HG03045 (cell line): ENCODE data around the gene ABCB8.
"Not testable (repeated sequence)": the region's sequence is repeated elsewhere in the genome, so short reads cannot be mapped to it uniquely, and the experiment has no call there.

Experiments used
- ATAC-seq: cut with Tn5 transposase; IDR thresholded peaks from one replicate; pipeline ENCODE4 v1.9.1; 2021; ENCODE audit warnings: mild to moderate bottlenecking, moderate library complexity; ENCODE audit not compliant: unreplicated experiment

ABCB8 gene

DNA sequence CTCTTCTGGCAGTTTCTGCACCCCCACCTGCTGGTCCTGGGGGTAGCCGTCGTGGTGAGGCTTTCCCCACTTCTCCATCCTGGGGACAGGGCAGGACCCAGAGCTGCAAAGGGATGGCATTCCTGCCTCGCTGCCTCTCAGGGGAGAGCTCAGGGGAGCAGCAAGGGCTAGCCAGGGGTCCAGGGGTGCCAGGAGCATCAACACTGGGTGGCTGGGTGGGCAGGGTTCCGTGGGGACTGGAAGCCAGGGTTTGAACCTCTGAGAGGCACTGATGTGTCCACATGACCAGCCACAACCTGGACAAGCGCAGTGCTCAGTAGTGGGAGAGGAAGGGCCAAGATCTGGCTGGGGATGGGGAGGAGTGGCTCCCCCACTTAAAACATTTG is 5.6 kb downstream of the ABCB8 start:
- ATAC-seq, result no peak

DNA sequence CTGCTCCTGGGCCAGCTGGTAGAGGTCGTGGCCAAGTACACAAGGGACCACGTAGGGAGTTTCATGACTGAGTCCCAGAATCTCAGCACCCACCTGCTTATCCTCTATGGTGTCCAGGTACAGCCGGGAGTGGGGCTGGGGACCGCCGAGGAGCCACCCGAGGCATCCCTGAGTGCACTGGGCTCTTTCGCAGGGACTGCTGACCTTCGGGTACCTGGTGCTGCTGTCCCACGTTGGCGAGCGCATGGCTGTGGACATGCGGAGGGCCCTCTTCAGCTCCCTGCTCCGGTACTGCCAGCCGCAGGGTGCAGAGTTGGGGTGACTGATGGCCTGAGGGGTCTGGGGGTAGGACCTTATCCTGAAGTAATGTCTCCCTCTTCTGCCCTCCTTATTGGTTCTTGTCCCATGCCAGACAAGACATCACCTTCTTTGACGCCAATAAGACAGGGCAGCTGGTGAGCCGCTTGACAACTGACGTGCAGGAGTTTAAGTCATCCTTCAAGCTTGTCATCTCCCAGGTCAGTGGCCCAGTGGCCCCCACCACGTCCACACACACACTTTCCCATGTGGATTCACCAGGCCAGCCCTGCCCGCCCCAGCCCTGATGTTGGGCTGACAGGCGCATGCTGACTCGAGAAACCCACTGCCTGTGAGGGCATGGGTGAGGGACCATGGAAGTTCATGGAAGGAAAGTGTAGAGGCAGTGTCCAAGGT is 6.2 kb downstream of the ABCB8 start:
- ATAC-seq, result no peak

DNA sequence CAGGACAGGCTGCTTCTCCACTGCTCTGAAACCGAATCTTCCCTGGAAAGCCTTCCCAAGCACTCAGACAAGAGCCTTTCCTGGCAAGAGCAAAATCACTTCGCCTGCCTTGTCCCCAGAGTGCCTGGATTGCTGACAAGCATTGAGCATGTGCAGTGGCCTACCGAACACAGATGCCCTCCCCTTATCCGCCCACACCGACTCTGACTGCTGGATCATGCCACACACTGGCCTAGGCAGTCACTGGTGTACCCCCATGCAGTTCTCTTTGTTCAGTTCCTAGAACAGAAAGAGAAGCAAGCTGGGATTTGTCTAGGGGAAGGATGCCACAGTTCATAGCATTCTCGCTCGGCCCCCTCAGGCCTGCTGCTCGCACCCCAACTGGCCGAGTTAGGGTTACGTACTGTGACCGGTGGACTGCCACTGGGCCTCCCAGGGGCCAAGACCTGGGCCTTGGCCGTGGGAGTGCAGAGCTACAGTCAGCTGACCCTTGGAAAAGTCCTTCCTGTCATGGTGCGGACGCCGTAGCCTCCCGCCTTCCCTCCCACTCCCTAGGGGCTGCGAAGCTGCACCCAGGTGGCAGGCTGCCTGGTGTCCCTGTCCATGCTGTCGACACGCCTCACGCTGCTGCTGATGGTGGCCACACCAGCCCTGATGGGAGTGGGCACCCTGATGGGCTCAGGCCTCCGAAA is 6.9 kb downstream of the ABCB8 start:
- no peak for ATAC-seq

DNA sequence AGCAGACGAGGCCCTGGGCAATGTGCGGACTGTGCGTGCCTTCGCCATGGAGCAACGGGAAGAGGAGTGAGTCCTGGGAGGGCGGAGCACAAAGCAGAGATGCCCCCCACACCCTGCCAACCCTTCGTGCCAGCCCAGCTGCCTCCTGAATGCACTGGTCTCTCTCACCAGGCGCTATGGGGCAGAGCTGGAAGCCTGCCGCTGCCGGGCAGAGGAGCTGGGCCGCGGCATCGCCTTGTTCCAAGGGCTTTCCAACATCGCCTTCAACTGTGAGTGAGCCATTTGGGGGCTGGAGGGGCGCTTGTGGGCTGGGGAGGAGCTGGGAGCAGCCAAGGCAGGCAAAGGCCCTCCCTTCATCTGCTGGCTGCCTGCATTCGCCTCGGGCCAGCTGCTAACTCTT is 7.7 kb downstream of the ABCB8 start:
- ATAC-seq, result no peak

DNA sequence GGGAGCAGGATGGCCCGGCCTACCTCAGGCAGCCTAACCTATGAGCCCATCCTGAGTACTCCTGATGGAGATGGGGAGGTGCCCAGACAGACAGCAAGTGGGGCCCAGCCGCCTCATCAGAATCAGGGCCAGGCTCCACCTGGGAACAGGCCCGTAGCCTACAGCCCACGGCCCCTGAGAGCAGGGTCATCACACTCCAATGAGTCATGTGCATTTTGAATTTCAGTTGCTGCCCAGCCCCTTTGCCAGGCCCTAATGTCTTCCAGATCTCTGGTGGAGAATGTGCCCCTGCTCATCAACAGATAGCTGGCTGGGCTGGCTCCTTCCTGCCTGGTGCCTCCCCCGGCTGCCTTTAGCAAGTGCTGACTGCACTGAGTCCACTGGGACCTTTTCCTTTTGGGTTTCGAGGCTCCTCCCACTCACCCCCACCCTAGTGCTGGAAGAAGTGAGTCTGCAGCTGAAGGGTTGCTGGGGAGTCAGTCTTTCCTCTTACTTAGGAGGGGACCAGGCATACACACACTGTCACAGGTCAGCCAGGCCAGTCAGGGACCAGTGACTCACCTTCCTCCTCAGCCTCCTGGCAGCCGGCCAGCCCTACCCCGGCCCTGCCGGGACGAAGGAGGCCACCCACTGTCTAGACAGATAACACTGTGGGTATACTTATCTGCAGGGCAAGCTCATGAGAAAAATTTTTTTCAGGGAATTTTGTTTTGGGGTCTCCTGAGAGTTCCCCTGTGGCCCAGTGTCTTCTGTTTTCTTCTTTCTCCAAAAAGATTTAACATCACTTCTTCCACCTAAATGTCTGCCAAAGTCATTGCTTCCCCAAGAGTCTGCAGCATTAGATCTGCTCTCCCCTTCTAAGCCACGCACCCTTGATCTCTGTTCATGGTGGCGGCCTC is 10.9 kb downstream of the ABCB8 start:
- no peak for ATAC-seq

DNA sequence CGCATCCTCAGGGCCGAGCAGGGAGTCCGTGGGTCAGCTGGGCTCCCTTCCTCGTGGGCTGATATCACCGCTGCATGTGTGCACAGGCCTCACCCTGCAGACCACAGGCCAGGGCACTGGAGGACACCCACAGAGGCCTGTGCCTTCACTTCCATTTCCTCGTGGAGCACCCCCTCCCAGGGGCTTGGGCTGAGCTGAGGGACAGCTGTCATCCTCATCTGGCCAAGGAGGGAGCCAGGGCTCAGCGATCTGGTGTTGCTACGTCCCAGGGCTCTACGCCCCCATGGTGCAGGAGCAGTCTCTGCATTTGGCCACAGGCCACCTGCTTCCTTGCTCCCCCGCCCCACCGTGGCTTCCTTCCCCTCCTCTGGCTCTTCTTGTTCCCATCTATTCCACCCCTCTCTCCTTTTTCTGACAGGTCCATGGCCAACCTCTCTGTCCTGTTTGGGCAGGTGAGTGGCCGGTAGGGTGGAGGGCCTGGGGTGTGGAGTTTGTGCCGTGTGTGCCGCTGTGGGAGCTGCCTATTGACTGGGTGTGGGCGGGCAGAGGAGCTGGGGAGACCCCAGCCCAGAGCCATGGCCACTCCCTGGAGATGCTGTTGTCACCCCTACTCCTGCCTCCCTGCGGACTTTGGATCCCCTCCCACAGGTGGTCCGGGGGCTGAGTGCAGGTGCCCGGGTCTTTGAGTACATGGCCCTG is 11.7 kb downstream of the ABCB8 start:
- no peak for ATAC-seq

DNA sequence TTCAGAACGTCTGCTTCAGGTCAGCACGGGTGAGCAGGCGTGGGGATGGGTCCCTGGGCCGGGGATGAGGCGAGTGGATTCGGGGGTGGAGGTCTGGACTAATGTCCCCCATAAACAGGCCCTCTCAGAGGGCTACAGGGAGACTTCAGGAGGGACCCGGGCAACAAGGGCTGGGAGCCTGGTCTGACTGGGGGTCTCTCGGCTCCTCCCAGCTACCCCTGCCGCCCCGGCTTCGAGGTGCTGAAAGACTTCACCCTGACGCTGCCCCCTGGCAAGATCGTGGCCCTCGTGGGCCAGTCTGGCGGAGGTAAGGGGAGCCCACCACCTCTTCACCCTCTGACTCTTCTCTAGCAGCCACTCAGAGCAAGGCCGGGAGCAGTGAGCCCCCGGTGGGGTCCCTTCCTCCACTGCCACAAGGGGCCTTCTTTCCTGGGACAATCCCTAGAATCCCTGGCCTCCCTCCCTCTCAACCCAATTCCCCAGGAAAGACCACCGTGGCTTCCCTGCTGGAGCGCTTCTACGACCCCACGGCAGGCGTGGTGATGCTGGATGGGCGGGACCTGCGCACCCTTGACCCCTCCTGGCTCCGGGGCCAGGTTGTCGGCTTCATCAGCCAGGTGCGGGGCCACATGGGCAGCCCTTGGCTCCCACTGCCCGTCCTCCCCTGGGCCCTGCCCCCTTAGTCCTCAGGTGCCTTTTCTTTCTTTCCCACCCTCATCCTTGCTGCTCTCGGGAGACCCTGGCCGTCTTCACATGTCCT is 12.5 kb downstream of the ABCB8 start:
- ATAC-seq, result no peak

DNA sequence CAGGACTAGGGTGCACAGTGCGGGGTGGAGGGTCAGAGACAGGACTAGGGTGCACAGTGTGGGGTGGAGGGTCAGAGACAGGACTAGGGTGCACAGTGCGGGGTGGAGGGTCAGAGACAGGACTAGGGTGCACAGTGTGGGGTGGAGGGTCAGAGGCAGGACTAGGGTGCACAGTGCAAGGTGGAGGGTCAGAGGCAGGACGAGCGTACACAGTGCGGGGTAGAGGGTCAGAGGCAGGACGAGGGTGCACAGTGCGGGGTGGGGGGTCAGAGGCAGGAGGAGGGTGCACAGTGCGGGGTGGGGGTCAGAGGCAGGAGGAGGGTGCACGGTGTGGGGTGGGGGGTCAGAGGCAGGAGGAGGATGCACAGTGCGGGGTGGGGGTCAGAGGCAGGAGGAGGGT is 15.2 kb downstream of the ABCB8 start:
- ATAC-seq, result not testable (repeated sequence)

DNA sequence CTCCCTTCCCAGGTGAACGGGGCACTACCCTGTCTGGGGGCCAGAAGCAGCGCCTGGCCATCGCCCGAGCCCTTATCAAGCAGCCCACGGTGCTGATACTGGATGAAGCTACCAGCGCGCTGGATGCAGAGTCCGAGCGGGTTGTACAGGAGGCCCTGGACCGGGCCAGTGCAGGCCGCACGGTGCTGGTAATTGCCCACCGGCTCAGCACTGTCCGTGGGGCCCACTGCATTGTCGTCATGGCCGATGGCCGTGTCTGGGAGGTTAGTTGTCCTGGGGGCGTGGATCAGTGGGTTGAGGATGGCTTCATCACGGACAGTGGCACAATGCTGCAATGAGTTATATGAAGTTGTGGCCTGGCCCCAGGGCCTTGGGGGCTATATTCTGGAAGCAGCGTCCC is 15.7 kb downstream of the ABCB8 start:
- ATAC-seq, result no peak

DNA sequence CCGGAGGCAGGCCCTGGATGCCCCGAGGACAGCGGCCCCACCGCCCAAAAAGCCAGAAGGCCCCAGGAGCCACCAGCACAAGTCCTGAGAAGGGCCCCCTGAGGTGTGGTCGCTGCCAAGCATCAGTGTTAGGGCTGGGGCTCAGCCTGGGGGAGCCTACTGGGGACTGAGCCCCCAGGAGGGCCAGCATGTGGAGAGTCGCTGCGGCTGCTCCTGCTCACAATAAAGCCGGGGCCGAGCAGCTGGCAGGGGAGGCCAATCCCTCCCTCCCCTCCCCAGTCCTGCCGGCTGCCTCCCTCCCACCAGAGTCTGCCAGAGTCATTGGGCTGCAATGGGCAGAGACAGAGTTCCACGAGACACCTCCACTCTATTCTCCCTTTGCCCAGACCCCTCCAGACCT is 17.0 kb downstream of the ABCB8 start:
- ATAC-seq, result no peak

DNA sequence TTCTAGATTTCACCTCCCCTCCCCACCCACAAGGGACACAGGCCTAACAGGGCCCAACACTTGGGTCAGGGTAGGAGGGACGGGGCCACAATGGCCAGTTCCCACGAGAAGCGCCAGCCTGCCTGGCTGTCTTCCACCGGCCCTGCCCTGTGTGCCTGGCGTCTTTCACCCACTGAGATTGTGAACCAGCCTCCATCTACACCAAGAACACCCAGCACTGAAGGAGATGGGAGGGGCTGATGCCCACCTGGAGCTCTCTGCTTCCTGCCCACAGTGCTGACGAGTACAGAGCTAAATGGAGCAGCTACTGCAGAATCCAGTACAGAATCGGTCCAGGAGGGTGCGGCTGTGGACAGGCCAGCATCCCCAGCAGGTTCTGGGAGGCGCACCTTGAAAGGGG is 17.7 kb downstream of the ABCB8 start:
- no peak for ATAC-seq

DNA sequence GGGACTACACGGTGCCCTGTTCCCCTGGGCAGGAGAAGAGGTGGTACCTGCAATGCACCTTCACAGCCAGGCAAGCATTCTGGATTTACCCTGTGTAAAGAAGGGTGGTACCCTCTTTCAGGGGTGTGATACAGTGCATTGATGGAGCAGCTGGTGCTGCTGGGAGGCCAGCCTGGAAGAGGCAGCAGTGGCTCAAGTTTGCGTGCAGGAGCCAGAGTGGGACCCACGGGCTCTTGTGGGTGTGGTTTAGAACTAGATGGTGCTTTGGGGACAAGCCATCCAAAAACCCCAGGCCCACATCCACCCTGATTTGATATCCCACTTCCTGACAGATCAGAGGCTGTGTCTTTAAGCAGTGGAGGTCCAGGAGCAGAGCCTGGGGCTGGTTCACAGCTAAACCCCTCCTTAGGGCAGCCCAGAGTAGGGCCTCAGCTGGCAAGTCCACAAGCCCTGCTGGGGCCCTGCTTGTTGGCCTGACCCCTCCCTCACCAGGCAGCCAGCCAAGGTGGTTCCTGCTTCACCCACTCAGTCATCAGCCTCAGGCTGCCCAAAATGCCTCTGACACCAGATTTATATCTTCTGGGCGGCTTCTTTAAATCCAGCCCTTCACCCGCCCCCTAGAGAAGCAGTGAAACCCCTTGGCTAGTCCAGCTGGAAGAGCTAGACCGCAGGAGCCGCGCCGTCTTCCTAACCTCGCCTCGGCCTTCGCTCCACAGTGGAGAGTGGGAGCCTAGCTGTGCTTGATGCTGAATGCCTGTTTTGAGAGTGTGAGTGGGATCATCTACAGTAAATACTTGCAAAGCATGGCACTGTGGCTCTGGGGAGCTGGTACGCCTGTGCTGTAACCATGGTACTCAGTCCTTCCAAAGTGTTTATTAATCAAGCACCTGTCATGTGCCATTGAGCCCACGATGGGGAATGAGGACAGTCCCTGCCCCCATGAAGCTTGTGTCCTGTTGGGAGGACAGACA is 18.6 kb downstream of the ABCB8 start:
- no peak for ATAC-seq

DNA sequence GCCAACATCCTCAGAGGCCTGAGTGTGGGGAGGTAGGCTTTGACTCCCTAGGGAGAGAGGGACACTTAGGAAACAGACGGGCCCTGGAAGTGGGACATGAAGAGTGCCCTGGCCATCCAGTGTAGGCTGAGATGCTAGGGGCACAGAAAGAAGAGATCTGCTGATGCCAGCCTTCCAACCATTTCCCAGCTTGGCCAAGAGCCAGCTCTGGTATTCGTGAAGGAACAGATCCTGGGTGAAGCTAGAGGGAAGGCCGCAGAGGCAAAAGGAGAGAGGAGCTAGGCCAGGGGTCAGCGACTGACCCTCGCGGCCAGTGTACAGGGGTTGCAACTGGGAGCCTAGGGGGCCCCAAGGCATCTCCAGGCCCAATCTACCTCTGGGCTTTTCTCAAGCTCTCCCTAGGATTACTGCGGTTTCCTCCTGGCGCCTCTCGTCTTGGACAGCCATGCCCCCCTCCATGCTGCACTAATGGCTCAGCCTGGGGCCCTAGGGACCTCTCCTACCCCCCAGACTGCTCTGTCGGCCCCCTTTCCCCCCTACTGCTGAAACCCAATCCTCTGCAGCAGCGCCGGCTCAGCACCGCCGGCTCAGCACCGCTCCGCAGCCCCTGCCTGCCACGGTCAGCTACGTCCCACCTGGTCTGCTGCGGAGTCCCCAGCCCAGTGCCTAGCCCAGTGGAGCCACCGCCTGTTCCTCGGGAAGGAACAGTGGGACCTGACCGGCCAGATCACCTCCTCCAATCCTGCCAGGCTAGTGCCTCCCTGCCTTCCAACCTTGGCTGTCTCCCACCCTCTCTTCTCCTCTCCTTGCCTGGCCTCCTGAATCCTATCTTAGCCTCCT is 19.9 kb downstream of the ABCB8 start, which contains the start of gene ASIC3:
ASIC3 (plus strand) TSS at position 556 of the 840 bp plus-strand sequence. CDS start 355 bp downstream, outside the sequence.
- ATAC-seq, result no peak

DNA sequence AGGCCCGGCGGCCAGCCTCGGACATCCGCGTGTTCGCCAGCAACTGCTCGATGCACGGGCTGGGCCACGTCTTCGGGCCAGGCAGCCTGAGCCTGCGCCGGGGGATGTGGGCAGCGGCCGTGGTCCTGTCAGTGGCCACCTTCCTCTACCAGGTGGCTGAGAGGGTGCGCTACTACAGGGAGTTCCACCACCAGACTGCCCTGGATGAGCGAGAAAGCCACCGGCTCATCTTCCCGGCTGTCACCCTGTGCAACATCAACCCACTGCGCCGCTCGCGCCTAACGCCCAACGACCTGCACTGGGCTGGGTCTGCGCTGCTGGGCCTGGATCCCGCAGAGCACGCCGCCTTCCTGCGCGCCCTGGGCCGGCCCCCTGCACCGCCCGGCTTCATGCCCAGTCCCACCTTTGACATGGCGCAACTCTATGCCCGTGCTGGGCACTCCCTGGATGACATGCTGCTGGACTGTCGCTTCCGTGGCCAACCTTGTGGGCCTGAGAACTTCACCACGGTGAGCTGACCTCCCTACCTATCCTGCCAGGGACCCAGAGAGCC is 20.7 kb downstream of the ABCB8 start:
- ATAC-seq, result no peak

DNA sequence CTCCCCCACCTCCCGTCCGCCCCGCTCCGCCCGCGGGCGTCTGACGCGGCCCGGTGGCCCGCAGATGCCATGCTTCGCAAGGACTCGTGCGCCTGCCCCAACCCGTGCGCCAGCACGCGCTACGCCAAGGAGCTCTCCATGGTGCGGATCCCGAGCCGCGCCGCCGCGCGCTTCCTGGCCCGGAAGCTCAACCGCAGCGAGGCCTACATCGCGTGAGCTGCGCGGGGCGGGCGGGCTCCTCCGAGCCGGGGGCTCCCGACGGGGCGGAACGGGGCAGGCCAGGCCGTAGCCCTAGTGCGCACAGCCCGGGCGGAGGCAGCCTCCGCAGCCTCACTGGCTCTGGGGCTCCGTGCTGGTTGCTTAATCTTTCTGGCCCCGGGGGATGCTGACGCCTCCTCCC is 22.9 kb downstream of the ABCB8 start:
- no peak for ATAC-seq

DNA sequence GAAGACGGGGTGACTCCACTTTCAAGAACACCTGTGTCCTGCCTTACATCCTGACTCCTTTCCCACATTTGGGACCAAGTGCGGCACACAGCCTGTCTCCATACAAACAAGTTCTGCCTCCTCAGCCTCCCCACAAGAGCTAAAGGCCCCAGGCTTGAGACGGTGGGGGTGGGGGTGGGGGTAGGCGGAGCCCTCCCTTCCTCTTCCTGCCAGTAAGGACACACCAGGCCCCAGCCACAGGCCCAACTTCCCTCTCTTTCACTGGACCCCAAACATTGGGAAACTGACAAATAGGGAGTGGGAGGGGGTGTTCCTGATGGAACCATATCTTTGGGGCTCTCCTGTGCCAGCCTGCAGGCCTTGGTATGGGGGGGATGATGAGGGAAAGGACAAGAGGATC is 24.8 kb downstream of the ABCB8 start:
- ATAC-seq, result no peak

DNA sequence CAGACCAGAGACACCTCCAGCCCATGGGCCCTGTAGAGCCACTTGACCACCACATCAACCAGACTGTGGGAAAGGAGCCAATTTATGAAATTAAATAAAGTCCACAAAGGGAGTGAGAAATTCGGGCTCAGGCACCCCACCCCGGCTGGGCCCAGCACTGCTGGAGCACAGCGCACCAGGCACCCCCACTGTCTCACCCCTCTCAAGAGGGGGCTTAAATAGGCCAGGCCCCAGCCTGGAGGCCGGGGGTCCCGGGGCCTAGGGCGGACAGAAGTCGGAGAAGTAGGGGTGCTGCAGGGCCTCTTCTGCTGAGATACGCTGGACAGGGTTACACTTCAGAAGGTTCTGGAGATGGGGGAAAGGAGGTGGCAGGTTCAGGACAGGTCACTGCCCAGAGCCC is 25.5 kb downstream of the ABCB8 start:
- no peak for ATAC-seq

DNA sequence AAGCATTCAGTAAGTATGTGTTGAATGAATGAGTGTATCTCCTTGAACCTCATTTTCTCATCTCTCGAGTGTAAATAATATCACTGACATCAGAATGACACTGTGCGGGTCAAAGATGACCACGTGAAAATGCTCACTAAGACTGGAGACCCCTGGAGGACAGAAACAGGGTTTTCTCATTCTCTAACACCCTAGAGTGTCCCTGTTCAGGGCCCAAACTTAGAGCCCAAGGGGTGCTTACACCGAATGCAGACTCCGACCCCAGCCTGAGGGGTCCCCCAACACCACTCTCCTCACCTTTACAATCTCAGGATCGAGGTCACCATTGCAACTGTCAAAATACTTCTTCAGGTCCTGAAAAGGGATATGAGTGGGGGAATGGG is 28.0 kb downstream of the ABCB8 start:
- ATAC-seq, result no peak
